Measurements from ENCODE around the gene ATP6V1B1. TPM values are rescaled to one million over a fixed set of nuclear protein-coding genes. Genes with fewer than 3 reads are reported as not detected.

Gene ATP6V1B1
- total RNA-seq, 1 experiment from 2014 or later = not detected

DNA sequence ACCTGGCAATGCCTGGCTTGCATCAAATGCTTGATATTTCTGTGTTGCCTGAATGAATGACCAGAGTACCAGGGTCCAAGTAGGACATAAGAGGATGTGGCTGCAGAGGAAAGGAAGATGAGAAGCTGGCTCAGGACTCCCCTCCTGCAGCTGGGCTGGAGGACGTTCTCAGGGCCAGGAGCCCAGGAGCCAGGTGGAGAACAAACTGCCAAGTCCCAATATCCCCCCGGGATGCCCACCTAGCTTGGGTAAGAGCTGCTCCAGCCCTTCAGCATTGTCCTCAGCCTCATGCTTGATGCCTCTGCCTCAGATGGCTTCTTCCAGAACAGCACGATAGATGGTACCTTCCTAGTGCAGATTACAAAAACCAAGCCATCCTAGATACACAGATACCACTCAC is 8.6 kb upstream of the ATP6V1B1 start:
- no peaks in the 10 kb centered on the region for H3K36me3 ChIP-seq
- no peak overlapping the region for H3K4me3 ChIP-seq
- no peaks in the 10 kb centered on the region for H3K9me3 ChIP-seq (replicated peaks)
- DNase-seq (ENCODE audit: low read depth in 1 of 2, low spot score in 2 of 2) = peak in 1 of 2 experiments; percentile 9
- H3K4me1 ChIP-seq (replicated peaks) = no peaks in the 10 kb centered on the region
- no peak overlapping the region for H3K27ac ChIP-seq
- H3K27me3 ChIP-seq (replicated peaks) = no peaks in the 10 kb centered on the region

DNA sequence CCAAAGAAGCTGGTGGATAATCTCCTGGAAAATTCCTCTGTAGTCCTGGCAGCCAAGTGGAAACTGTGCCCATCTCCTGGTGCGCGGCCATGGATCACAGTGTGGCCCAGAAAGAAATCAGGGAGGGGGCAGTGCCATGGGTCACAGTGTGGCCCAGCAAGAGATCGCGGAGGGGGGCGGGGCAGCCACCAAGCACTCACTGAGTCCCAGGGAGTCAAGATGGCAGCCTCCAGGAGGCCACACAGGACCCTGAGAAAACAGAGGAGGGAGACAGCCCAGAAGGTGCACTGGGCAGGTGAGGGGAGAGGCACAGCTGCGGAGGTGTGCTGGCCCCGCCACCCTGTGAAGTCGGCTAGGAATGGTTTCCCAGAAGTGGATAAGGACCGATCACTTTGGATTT is 8.1 kb upstream of the ATP6V1B1 start:
- Histone ChIP-seq H3K36me3 (no peaks in the 10 kb centered on the region), H3K27me3 (replicated peaks) (no peaks in the 10 kb centered on the region), H3K4me1 (replicated peaks) (no peaks in the 10 kb centered on the region), H3K4me3 (no peak overlapping the region), H3K27ac (no peak overlapping the region), H3K9me3 (replicated peaks) (no peaks in the 10 kb centered on the region)
- peak in 1 of 2 experiments; percentile 35 for DNase-seq (ENCODE audit: low read depth in 1 of 2, low spot score in 2 of 2)

DNA sequence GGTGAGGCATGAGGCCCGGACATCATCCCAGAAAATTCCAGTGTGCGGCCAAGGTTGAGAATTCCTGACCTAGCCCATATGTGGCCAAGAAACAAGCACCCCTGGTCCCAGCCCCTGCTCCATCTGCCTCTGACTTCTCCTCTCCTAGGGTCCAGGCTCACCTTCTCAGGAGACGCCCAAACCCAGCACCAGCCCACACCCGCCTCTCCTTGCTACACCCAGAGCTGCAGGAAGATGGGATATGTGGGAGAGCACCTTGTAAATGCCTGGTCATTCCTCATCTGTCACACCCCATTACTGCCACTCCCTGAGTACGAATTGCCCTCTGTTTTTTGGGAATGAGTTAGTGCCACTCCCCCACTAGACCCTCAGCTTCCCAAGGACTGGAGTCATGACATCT is 7.3 kb upstream of the ATP6V1B1 start:
- no peak for DNase-seq (ENCODE audit: low read depth in 1 of 2, low spot score in 2 of 2)
- Histone ChIP-seq H3K4me3 (no peak overlapping the region), H3K27ac (no peak overlapping the region), H3K9me3 (replicated peaks) (no peaks in the 10 kb centered on the region), H3K4me1 (replicated peaks) (no peaks in the 10 kb centered on the region), H3K36me3 (no peaks in the 10 kb centered on the region), H3K27me3 (replicated peaks) (0 out of 2 replicates have a peak, but pooled peaks cover under 1% of the 10 kb centered on the region)

DNA sequence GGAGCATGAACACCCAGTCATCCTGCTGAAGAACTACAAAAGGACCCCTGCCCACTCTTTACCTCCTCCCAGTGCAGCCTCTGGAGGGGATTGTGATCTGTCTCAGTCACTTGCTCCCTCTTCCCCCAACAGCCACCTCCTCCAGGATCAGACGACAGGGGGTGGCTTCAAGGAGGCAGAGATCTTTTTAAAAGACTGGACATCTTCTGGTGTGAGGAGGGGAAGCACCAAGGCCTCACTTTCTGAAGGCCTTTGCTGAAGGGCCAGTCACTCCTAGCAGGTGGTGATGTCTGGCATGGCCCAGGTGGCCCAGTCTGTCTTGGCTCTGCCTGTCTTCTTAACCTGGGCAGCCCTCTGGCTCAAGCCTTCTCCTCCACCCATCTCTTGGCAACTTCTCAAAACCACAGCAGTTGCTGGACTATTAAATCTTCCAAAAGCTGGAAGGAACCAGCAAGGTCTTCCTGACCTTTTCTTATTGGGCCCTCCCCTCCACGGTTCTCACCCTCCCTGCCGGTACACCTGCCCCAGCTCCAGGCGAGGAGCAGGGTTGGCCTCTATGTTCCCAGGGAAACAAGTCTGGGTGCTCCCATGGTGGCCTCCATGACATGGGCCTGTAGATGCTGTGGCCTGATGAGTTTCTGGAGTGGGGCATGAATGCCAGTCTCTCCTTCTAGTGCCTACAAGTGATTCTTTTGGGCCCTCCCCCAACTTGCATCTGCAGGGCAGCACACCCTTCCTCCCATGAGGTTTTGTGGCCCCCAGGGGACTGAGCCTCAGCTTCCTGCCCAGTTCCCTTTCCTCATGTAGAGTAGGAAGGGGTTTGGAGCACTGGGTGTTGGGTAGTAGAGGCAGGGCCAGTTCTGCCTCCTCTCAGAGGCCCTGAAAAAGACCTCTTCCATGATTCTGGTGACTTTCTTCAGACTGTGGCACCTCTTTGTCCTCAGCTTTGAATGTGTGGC is 5.0 kb upstream of the ATP6V1B1 start:
- DNase-seq (ENCODE audit: low read depth in 1 of 2, low spot score in 2 of 2) = no peak
- H3K4me3 ChIP-seq = no peak overlapping the region
- H3K27ac ChIP-seq = no peak overlapping the region
- H3K4me1 ChIP-seq (replicated peaks) = no peaks in the 10 kb centered on the region
- no peaks in the 10 kb centered on the region for H3K36me3 ChIP-seq
- 0 out of 2 replicates have a peak, but pooled peaks cover 4% of the 10 kb centered on the region for H3K27me3 ChIP-seq (replicated peaks)
- no peaks in the 10 kb centered on the region for H3K9me3 ChIP-seq (replicated peaks)

DNA sequence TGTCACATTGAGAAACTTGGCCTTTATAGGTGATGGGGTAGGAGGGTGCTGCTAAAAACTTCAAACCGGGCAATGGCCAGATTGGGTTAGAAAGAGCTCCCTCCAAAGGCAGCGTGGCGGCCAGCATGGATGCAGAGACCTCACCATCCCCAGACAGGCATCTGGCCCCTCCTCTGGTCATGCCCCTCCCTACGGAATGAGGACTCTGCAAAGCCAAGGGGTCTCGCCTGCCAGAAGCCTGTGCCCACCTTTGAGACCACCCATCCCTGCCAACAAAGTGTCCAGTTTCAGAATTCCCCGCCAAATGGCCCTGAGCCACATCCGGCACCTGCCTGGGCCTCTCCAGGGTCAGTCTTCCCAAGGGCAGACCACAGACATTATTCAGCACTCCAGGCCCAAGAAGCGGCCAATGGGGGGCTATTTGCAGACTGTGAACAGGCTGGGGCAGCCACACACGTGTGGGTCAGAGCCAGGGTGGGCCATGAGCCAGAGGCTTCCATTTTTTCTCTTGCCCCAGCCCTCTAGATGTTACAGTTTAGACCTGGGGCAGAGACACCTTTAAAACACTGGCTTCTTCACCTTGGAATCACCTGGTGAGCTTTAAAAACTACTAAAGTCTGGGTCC is 4.2 kb upstream of the ATP6V1B1 start:
- DNase-seq (ENCODE audit: low read depth in 1 of 2, low spot score in 2 of 2) = no peak
- Histone ChIP-seq H3K36me3 (no peaks in the 10 kb centered on the region), H3K27ac (no peak overlapping the region), H3K9me3 (replicated peaks) (no peaks in the 10 kb centered on the region), H3K27me3 (replicated peaks) (peaks cover 4% of the 10 kb centered on the region; the same call in 1 of the 2 replicates), H3K4me3 (no peak overlapping the region), H3K4me1 (replicated peaks) (no peaks in the 10 kb centered on the region)

DNA sequence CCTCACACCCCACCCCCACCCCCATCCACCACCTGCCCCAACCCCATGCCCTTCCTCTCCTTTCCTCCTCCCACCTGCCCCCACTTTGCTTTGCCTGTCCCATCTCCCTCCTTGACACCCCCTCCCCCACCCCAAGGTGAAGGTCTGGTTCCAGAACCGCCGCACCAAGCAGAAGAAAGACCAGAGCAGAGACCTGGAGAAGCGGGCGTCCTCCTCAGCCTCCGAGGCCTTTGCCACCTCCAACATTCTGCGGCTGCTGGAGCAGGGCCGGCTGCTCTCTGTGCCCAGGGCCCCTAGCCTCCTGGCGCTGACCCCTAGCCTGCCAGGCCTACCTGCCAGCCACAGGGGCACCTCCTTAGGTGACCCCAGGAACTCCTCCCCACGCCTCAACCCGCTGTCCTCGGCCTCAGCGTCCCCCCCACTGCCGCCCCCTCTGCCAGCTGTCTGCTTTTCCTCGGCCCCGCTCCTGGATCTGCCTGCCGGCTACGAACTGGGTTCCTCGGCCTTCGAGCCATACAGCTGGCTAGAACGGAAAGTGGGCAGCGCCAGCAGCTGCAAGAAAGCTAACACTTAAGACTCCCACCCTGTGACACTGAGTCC is 3.0 kb upstream of the ATP6V1B1 start:
- Histone ChIP-seq H3K9me3 (replicated peaks) (no peaks in the 10 kb centered on the region), H3K27me3 (replicated peaks) (peaks cover 4% of the 10 kb centered on the region; the same call in 1 of the 2 replicates), H3K4me1 (replicated peaks) (no peaks in the 10 kb centered on the region), H3K4me3 (no peak overlapping the region), H3K27ac (no peak overlapping the region), H3K36me3 (no peaks in the 10 kb centered on the region)
- DNase-seq (ENCODE audit: low read depth in 1 of 2, low spot score in 2 of 2) = peak in 1 of 2 experiments; percentile 37

DNA sequence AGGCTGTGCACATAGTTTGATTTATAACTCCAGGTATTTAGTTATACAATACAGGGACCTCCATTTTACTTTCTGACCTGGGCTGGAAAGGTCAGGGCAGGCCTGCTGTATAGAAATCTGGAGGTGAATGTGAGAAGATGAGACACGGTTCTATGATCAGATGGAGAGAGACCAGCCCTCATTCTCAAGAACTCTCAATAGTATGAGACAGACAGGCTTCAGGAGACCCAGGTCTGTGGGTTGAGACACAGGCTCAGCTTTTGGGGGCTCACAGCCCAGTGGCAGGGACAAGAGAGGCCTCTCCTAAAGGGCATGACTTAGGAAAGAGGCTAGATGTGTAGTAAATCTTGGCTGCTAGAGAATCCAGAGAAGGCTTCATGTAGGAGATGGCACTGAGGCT is 719 bp upstream of the ATP6V1B1 start:
- no peaks in the 10 kb centered on the region for H3K36me3 ChIP-seq
- H3K27ac ChIP-seq = no peak overlapping the region
- DNase-seq (ENCODE audit: low read depth in 1 of 2, low spot score in 2 of 2) = no peak
- no peaks in the 10 kb centered on the region for H3K9me3 ChIP-seq (replicated peaks)
- peaks cover 4% of the 10 kb centered on the region; the same call in 1 of the 2 replicates for H3K27me3 ChIP-seq (replicated peaks)
- no peaks in the 10 kb centered on the region for H3K4me1 ChIP-seq (replicated peaks)
- H3K4me3 ChIP-seq = no peak overlapping the region

DNA sequence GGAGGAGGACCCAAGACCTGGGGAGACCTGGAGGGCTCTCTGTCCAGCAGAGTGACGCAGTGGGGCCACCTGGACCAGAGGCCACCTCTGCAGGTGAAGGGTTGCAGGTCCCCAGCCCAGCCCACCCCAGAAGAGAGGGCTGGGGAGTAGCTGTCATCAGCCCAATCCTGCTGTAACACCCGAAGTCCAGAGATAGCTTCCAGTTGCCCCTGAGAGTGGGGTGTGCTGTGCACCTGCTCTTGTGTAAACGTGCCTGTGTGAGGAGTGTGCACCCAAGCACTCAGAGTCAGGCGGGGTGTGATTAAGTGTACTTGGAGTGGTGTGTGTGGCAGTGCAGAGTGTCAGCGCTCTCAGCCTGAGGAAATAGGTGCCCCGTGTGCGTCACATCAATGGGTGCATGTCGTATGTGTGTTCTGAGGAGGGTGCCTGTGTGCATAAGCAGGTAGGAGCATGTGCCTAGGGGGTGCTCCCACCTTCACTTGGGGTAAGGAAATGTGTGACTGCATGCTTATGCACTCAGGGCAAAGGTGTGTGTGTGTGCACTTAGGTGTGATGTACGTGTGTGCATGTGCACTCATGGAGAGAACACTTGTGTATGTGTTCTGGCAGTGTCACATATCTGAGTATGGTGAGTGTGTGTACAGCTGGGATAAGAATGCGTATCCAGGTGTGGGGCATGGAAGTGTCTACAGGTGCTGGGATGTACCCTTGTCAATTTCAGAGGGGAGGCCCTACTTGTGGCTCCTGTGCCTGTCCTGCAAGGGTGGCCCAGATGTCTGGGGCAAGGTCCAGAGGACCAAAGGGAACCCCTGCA is 672 bp downstream of the ATP6V1B1 start:
- DNase-seq (ENCODE audit: low read depth in 1 of 2, low spot score in 2 of 2) = peak in 1 of 2 experiments; percentile 26
- Histone ChIP-seq H3K4me3 (no peak overlapping the region), H3K36me3 (no peaks in the 10 kb centered on the region), H3K4me1 (replicated peaks) (no peaks in the 10 kb centered on the region), H3K27ac (no peak overlapping the region), H3K27me3 (replicated peaks) (peaks cover 4% of the 10 kb centered on the region; the same call in 1 of the 2 replicates), H3K9me3 (replicated peaks) (no peaks in the 10 kb centered on the region)

DNA sequence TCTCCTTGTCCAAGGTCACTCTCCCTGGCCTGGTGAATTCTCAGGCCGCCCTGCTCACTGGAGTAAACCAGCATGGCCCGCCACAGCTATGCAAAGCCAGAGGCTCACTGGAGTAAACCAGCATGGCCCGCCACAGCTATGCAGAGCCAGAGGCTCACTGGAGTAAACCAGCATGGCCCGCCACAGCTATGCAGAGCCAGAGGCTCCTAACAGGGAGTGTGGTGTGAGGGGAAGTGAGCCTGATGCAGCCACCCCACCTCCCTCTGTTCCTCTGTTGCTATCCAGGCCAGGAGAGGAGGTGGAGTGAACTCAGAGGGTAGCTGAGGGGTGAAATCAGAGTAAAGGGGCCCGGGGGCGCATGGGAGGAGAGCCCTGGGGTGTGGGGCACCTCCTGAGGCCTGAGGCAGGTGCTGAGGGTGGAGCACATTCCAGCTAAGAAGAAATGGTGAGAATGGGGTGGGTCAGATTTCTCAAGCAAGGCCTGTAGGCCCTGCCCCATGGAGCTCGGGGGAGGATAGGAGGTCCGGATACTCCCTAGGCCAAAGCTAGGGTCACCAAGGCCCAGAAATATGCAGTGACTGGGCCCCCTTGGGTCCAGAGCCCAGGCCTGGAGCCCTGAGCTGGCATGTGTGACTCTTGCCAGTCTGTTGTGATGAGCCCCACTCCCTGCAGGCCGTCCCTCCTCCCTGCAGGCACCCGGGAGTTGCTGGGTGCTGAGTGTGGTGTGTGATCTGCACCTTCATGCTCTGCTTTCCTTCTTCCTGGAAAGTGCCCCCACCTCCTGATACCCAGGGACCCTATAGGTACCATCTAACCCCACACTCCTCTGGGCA is 1.5 kb downstream of the ATP6V1B1 start:
- Histone ChIP-seq H3K4me3 (no peak overlapping the region), H3K27me3 (replicated peaks) (peaks cover 4% of the 10 kb centered on the region; the same call in 1 of the 2 replicates), H3K4me1 (replicated peaks) (no peaks in the 10 kb centered on the region), H3K36me3 (no peaks in the 10 kb centered on the region), H3K27ac (no peak overlapping the region), H3K9me3 (replicated peaks) (no peaks in the 10 kb centered on the region)
- DNase-seq (ENCODE audit: low read depth in 1 of 2, low spot score in 2 of 2) = peak in 1 of 2 experiments; percentile 29

DNA sequence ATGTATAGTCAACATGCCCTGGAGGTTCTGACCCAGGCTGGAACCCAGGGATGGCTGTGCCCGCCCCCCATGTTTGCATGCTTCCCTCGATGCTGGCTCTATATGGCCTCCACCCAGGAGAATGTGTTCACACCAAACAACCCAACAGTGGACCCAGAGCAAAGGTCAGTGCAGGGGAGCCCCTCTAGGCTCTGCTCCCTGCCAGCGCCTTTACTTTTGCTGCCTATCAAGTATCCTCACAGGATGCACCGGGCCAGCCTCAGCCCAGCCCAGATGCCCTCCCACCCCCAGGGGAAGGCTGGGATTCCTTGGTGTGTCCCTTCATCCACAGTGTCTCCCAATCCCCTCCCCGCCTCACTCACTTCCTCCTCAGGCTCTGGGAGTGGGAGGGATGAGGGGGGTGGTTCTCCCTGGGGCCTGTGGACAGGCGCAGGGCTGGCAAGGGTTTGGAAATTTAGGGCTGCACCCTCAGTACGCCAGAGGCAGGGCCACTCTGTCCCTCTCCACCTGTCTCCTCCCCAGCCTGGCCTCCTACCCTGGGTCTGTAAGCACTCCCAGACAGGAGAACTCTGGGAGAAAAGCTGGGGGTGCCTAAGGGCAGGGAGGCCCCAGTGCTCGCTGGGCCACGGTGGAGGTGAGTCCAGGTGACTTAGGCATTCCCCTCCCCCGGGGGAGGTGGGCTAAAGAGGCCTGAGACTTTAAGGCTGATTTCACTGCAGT is 2.3 kb downstream of the ATP6V1B1 start:
- no peaks in the 10 kb centered on the region for H3K36me3 ChIP-seq
- DNase-seq (ENCODE audit: low read depth in 1 of 2, low spot score in 2 of 2) = peak in 1 of 2 experiments; percentile 33
- H3K27ac ChIP-seq = no peak overlapping the region
- peaks cover 4% of the 10 kb centered on the region; the same call in 1 of the 2 replicates for H3K27me3 ChIP-seq (replicated peaks)
- no peaks in the 10 kb centered on the region for H3K9me3 ChIP-seq (replicated peaks)
- H3K4me3 ChIP-seq = no peak overlapping the region
- no peaks in the 10 kb centered on the region for H3K4me1 ChIP-seq (replicated peaks)

DNA sequence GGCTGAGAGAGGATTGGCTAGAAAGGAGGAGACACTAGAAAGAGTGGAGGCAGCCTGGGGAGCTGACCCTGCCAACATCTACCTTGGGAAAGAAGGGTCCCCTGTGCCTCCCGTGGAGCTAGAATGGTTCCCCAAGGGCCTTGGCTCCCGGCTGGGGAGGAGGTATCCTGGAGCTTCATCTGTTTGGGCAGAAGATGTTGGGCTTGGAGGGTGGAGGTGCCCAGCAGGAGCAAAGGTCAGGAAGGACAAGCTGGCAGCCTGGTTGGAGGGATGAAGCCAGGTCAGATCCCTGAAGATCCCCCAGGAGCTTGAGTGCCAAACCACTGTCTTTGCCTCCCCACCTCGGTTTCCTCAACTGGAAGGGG is 2.9 kb downstream of the ATP6V1B1 start:
- no peaks in the 10 kb centered on the region for H3K4me1 ChIP-seq (replicated peaks)
- no peaks in the 10 kb centered on the region for H3K9me3 ChIP-seq (replicated peaks)
- H3K36me3 ChIP-seq = no peaks in the 10 kb centered on the region
- no peak overlapping the region for H3K4me3 ChIP-seq
- peaks cover 1% of the 10 kb centered on the region; the same call in 1 of the 2 replicates for H3K27me3 ChIP-seq (replicated peaks)
- DNase-seq (ENCODE audit: low read depth in 1 of 2, low spot score in 2 of 2) = no peak
- H3K27ac ChIP-seq = no peak overlapping the region

Measured in SJSA1 (cell line).